K562 (cell line): ENCODE results near the gene ANKFN1.

Source experiments
- CEBPB ChIP-seq: fragments of 450-650 bp; IDR thresholded peaks from 2 replicates; pipeline ENCODE4 v1.6.1; 2016; ENCODE audit warnings: missing genetic modification characterization, missing compliant biosample characterization
- E2F3 ChIP-seq: fragments of 250-450 bp; sonication (Bioruptor Pico); IDR thresholded peaks from 2 replicates; pipeline ENCODE4 v1.4.0; 2020; ENCODE audit warnings: mild to moderate bottlenecking
- RFX1 ChIP-seq: fragments of 450-650 bp; IDR thresholded peaks from 2 replicates; pipeline ENCODE4 v1.6.1; 2016; ENCODE audit warnings: mild to moderate bottlenecking, moderate library complexity
- TBL1XR1 ChIP-seq, 2 experiments: IDR thresholded peaks; 2 replicates each; pipeline ENCODE4 v1.6.1; 2012; ENCODE audit warnings: improper control_type of control experiment in 2 of 2, low read length in 2 of 2, mild to moderate bottlenecking in 1 of 2

- TF ChIP-seq E2F3 (no peak), RFX1 (no peak), CEBPB (tag) (no peak), TBL1XR1 (IDR thresholded peaks at IDR 0.05; ENCODE audit: low read length in 2 of 2) (no peak)
These were observed 78.0 kb downstream of the ANKFN1 start for GRCh38 chr17:56231252-56231651.
